Retinal pigment epithelial cell (primary cell): Measurements from ENCODE around the gene PRAMEF1.
"Not testable (repeated sequence)": the region's sequence is repeated elsewhere in the genome, so short reads cannot be mapped to it uniquely, and the experiment has no call there.

Source experiments
- DNase-seq: peaks from one replicate; pipeline ENCODE4 v3.0.0-alpha.2; 2010; ENCODE audit warnings: low read depth
- H3K4me3 ChIP-seq: 2 replicates; pipeline ENCODE4 v1.5.1; 2011; ENCODE audit warnings: mild to moderate bottlenecking, low read length, control low read depth, moderate library complexity
- TF ChIP-seq, protein P1 (sequence below): conservative IDR thresholded peaks from 2 replicates; pipeline ENCODE4 v1.5.1; 2011; ENCODE audit warnings: low read depth, low read length, control low read depth, inconsistent platforms

Gene PRAMEF1, protein sequence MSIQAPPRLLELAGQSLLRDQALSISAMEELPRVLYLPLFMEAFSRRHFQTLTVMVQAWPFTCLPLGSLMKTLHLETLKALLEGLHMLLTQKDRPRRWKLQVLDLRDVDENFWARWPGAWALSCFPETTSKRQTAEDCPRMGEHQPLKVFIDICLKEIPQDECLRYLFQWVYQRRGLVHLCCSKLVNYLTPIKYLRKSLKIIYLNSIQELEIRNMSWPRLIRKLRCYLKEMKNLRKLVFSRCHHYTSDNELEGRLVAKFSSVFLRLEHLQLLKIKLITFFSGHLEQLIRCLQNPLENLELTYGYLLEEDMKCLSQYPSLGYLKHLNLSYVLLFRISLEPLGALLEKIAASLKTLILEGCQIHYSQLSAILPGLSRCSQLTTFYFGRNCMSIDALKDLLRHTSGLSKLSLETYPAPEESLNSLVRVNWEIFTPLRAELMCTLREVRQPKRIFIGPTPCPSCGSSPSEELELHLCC

DNA sequence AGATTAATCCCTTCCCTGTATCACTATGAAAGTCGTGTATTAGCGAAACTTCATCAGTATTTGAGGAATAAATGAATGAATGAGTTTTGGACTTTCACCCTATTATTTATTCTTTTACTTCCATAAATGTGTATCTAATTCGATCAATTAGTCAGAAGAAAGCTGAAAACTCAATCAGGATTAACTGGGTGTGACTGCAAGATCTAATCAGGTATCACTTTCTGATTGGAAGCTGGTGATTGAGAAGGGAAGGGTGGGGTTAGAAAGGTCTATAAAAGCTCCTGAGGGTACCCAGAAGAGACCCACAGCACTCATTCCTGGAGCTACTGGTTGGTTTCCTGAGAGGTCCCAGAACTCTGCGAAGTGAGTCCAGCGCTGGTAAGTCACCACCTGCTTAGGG is at the start of gene PRAMEF1:
Gene PRAMEF1, plus strand, starts transcription at position 301 of the 400 bp plus-strand sequence. CDS start 1,831 bp downstream, outside the sequence.
- H3K4me3 ChIP-seq, DNase-seq: not testable (repeated sequence)

DNA sequence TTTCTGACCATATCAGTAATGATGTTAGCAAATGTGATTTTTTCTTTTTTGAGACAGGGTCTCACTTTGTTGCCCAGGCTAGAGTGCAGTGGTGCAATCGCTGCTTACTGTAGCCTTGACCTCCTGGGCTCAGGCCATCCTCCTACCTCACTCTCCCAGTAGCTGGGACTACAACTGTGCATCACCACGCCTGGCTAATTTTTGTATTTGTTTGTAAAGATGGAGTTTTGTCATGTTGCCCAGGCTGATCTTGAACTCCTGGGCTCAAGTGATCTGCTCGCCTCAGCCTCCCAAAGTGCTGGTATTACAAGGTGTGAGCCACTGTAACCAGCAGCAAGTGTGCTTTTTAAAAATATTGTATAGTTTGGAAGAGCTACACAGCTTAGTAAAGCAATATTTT is 49.3 kb upstream of the PRAMEF1 start:
- TF ChIP-seq, protein P1, sequence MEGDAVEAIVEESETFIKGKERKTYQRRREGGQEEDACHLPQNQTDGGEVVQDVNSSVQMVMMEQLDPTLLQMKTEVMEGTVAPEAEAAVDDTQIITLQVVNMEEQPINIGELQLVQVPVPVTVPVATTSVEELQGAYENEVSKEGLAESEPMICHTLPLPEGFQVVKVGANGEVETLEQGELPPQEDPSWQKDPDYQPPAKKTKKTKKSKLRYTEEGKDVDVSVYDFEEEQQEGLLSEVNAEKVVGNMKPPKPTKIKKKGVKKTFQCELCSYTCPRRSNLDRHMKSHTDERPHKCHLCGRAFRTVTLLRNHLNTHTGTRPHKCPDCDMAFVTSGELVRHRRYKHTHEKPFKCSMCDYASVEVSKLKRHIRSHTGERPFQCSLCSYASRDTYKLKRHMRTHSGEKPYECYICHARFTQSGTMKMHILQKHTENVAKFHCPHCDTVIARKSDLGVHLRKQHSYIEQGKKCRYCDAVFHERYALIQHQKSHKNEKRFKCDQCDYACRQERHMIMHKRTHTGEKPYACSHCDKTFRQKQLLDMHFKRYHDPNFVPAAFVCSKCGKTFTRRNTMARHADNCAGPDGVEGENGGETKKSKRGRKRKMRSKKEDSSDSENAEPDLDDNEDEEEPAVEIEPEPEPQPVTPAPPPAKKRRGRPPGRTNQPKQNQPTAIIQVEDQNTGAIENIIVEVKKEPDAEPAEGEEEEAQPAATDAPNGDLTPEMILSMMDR, result no peak
- no peak overlapping the region for H3K4me3 ChIP-seq
- DNase-seq, result no peak

DNA sequence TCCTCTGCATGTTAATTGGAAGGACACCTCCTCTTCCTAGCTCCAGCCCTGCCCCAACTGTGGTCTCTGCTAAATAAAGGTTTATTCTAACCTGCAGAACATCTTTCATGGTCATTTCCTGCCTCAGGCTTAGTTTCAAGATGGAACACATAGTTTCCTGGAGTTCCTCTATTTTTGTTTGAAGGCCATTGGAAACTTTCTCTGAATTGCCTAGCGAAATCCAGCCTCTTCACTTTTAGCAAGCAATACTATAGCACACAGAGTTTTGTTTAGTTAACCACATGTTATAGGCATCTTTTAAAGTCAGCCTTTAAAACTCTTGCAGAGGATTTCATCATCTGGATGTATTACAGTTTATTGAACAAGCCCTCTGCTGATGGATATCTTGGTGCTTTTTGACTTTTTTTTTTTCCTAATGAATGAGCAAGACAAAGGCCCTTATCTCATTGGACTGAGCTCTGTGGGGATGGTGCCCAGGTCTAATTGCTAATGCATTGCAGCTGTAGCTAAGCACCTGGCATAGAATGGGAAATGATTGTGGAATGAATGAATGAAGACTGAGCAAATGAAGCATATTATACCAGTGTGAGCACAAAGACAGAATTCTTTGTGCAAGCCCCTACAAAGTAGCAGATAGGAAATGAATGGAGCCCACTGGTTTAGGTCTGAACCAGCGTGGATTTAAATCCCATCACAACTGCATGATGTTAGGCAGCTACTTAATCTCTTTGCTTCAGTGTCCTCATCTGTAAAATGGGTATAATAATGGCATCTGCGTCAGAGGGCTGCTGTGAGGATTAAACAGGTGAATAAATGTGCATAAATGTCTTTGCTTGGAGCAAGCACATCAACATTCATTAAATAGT is 45.8 kb upstream of the PRAMEF1 start:
- no peak for DNase-seq
- TF ChIP-seq, protein P1, result no peak
- no peak overlapping the region for H3K4me3 ChIP-seq

DNA sequence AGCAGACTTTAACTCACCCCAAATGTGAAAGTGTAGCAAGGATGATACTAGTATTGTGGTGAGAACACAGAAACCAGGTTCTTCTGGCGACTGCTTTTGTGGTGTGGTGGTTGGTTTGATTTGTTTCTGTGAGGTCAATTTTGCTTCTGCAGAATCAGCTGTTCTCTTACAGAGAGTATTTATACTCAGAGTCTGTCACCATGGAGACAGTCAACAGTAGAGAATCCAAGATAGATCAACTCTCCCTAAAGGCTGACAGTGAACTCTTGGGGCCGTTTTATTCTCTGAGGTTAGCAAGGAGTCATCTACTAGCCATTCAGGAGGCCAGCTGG is 45.2 kb upstream of the PRAMEF1 start, which contains the start of gene CFAP107:
Gene CFAP107, plus strand, starts transcription at position 209 of the 332 bp plus-strand sequence. CDS start 231 bp downstream, outside the sequence.
- no peak for DNase-seq
- H3K4me3 ChIP-seq, result no peak within 1 kb of the TSS
- TF ChIP-seq, protein P1, result no peak

DNA sequence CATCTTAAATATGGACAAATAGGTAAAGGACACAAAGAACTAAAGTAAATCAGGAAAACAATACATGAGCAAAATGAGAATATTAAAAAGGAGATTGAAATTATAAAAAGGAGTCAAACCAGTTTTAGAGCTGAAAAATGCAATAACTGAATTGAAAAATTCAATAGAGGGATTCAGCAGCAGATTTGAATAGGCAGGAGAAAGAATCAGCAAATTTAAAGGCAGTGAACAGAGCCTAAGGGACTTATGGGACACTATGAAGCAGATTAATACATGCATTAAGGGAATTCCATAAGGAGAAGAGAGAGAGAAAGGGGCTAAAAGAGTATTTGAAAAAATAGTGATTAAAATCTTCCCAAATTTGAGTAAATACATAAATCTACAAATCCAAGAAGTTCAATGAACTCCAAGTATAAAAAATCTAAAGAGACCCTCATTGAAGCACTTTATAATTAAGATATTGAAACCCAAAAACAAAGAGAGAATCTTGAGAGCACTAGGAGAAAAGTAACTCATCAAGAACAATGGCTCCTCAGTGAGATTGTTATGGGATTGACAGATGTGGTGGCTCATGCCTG is 42.3 kb upstream of the PRAMEF1 start:
- no peak overlapping the region for H3K4me3 ChIP-seq
- TF ChIP-seq, protein P1, result no peak
- DNase-seq, result no peak

DNA sequence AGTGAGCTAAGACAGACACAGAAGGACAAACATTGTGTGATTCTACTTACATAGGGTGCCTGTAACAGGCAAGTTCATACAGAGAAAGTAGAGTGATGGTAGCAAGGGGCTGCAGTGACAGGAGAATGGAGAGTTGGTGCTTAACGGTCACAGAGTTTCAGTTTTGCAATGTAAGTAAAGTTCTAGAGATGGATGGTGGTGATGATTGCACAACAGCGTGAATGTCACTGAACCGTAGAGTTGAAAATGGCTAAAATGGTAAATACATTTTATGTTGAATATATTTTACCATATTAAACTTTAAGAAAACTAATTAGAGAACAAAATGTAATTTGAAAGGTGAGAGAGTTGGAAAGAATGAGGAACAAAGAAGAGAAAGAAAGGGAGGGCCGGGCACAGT is 36.5 kb upstream of the PRAMEF1 start:
- TF ChIP-seq, protein P1, result no peak
- no peak overlapping the region for H3K4me3 ChIP-seq
- DNase-seq, result no peak

DNA sequence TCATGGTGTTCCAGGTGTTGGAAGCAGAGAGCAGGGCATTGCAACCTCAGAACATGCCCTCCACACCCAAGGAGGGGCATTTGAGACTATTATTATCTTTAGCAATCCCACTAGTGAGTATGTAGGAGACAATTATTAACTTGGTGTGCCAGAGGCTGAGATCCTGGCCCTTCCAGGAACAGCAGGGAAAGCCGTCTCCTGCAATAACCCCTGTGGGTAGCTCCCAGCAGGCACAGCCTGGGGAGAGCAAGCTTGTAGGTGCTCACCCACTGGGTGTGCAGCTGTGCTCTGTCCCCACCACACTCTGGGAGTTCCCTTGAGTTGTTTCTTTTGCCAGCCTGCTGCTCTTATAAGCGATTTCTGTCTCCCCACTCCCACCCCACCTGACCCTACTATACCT is 34.9 kb upstream of the PRAMEF1 start:
- no peak for DNase-seq
- no peak overlapping the region for H3K4me3 ChIP-seq
- TF ChIP-seq, protein P1, result no peak
